Neutrophil (primary cell): ENCODE data around the gene HELLS.
"Not testable (repeated sequence)": the region's sequence is repeated elsewhere in the genome, so short reads cannot be mapped to it uniquely, and the experiment has no call there.

Experiments
- H3K27ac ChIP-seq: fragments of 200-600 bp; sonication (generic); 2 replicates; pipeline ENCODE4 v1.5.1; 2016; ENCODE audit warnings: mild to moderate bottlenecking, moderate library complexity
- H3K27me3 ChIP-seq: fragments of 200-600 bp; sonication (generic); 2 replicates; pipeline ENCODE4 v1.6.0; 2016; ENCODE audit warnings: mild to moderate bottlenecking
- H3K36me3 ChIP-seq: fragments of 200-600 bp; sonication (generic); 2 replicates; pipeline ENCODE4 v1.5.1; 2017
- H3K4me1 ChIP-seq, 2 experiments: fragments of 200-600 bp in 1 of 2; sonication (generic) in 1 of 2; 1 replicate in 1 of 2; 2 replicates in 1 of 2; pipeline versions ENCODE4 v1.5.1 to v1.6.1; 2013 to 2016; ENCODE audit warnings: low read depth in 1 of 2, low read length in 1 of 2, mild to moderate bottlenecking in 1 of 2, moderate library complexity in 1 of 2; ENCODE audit not compliant: control insufficient read depth in 1 of 2, insufficient read depth in 1 of 2
- H3K4me3 ChIP-seq, 2 experiments: fragments of 200-600 bp in 1 of 2; sonication (generic) in 1 of 2; 1 replicate in 1 of 2; 2 replicates in 1 of 2; pipeline ENCODE4 v1.5.1; 2013 to 2016; ENCODE audit warnings: low read depth in 1 of 2, low read length in 1 of 2, mild to moderate bottlenecking in 1 of 2, moderate library complexity in 1 of 2
- H3K9me3 ChIP-seq: fragments of 200-600 bp; sonication (generic); 2 replicates; pipeline ENCODE4 v1.5.1; 2016
- CTCF ChIP-seq: fragments of 200-600 bp; sonication (generic); IDR thresholded peaks from 2 replicates; pipeline ENCODE4 v1.5.1; 2016; ENCODE audit warnings: antibody characterized with exemption

Gene HELLS

GRCh38 chr10:94546901-94547185 is 1.3 kb downstream of the HELLS start:
- peaks cover 43% of the 10 kb centered on the region for H3K27me3 ChIP-seq
- H3K4me3 ChIP-seq, result no peak overlapping the region
- H3K27ac ChIP-seq, result no peak overlapping the region
- H3K4me1 ChIP-seq, result peaks cover 16 to 18% of the 10 kb centered on the region in 2 experiments
- TF ChIP-seq CTCF, result no peak
- H3K36me3 ChIP-seq, result no peaks in the 10 kb centered on the region
- H3K9me3 ChIP-seq, result no peaks in the 10 kb centered on the region

- no peaks in the 10 kb centered on the region for H3K9me3 ChIP-seq
- TF ChIP-seq CTCF, result no peak
- no peak overlapping the region for H3K27ac ChIP-seq
- H3K36me3 ChIP-seq, result no peaks in the 10 kb centered on the region
- H3K27me3 ChIP-seq, result peaks cover 23% of the 10 kb centered on the region
- no peak overlapping the region for H3K4me3 ChIP-seq
- H3K4me1 ChIP-seq, result peaks cover 16 to 18% of the 10 kb centered on the region in 2 experiments
These were observed 3.6 kb downstream of the HELLS start for GRCh38 chr10:94549221-94549620.

- not testable (repeated sequence) for H3K9me3 ChIP-seq, H3K27ac ChIP-seq, H3K27me3 ChIP-seq, H3K4me1 ChIP-seq, H3K4me3 ChIP-seq
- H3K36me3 ChIP-seq, result peaks cover 13% of the 10 kb centered on the region
These were observed 22.2 kb downstream of the HELLS start for GRCh38 chr10:94567714-94568307.

GRCh38 chr10:94571081-94571480 is 25.5 kb downstream of the HELLS start:
- Histone ChIP-seq H3K9me3 (no peaks in the 10 kb centered on the region), H3K4me1 (no peaks in the 10 kb centered on the region), H3K27ac (no peak overlapping the region), H3K36me3 (peaks cover under 1% of the 10 kb centered on the region), H3K27me3 (no peaks in the 10 kb centered on the region), H3K4me3 (no peak overlapping the region)
- no peak for TF ChIP-seq CTCF

DNA sequence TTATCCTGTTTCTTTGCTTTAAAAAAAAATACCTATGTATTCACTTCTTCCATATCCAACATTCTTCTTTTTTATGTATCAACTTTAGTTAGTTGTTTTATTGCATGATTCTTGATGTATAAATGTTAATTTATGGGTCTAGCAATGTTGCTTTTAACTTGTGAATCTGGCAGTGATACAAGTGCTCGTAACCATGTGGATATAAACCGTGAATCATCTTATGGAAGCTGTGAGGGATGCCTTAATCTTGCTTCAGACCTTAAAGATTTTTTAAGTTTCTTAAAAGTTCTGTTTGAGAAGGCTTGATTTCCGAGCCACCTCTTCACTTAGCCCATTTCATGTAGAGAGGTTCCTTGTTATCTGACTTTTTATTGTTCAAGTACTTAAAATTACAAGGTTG is 25.9 kb downstream of the HELLS start:
- H3K4me3 ChIP-seq, result no peak overlapping the region
- no peaks in the 10 kb centered on the region for H3K4me1 ChIP-seq
- no peak overlapping the region for H3K27ac ChIP-seq
- H3K27me3 ChIP-seq, result no peaks in the 10 kb centered on the region
- no peaks in the 10 kb centered on the region for H3K36me3 ChIP-seq
- no peaks in the 10 kb centered on the region for H3K9me3 ChIP-seq
- TF ChIP-seq CTCF, result no peak

- Histone ChIP-seq H3K27me3 (no peaks in the 10 kb centered on the region), H3K4me3 (no peak overlapping the region), H3K36me3 (peaks cover 3% of the 10 kb centered on the region), H3K9me3 (no peaks in the 10 kb centered on the region), H3K4me1 (no peaks in the 10 kb centered on the region), H3K27ac (no peak overlapping the region)
- no peak for TF ChIP-seq CTCF
These were observed 33.2 kb downstream of the HELLS start for GRCh38 chr10:94578790-94579189.
